Sciatic nerve (tissue), 2 donors: ENCODE results near the gene NTN5. TPM values are rescaled to one million over a fixed set of nuclear protein-coding genes. Genes with fewer than 3 reads are reported as not detected.
"Not testable (repeated sequence)": the region's sequence is repeated elsewhere in the genome, so short reads cannot be mapped to it uniquely, and the experiment has no call there.

Experiments used
- ATAC-seq: fragments of 200-7000 bp; cut with Tn5 transposase; one replicate; pipeline ENCODE4 v1.9.1; 2020; ENCODE audit warnings: mild to moderate bottlenecking, moderate library complexity
- DNase-seq: peaks from one replicate; pipeline ENCODE4 v3.0.0-alpha.2; 2020; ENCODE audit warnings: low spot score
- intact Hi-C: fragments of 100-400 bp; cut with DNase I; formaldehyde crosslinking; loops from one replicate; pipeline ENCODE4 v1.14.2; 2022
- total RNA-seq: library from RNA; stranded (reverse); fragmentation: NEBNext Ultra II Directional; extraction: Animal tissue kit (Norgen Biotek cat#: 25700); gene quantifications from one replicate; pipeline ENCODE4 v1.2.1, GENCODE V29; 2021
- donor health status: DM: no; HTN: no; CAD: no.
- donor health status: DM: no; HTN: no; CAD: no.

NTN5 gene
- total RNA-seq, 1 donor from 2014 or later: 1.4 TPM

DNA sequence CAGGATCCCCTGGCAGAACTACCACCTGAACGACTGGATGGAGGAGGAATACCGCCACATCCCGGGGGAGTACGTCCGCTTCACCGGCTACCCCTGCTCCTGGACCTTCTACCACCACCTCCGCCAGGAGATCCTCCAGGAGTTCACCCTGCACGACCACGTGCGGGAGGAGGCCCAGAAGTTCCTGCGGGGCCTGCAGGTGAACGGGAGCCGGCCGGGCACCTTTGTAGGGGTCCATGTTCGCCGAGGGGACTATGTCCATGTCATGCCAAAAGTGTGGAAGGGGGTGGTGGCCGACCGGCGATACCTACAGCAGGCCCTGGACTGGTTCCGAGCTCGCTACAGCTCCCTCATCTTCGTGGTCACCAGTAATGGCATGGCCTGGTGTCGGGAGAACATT lies 30.5 kb upstream of the NTN5 start:
- DNase-seq (no peak), ATAC-seq (no peak)
- intact Hi-C loops: no loop called here

DNA sequence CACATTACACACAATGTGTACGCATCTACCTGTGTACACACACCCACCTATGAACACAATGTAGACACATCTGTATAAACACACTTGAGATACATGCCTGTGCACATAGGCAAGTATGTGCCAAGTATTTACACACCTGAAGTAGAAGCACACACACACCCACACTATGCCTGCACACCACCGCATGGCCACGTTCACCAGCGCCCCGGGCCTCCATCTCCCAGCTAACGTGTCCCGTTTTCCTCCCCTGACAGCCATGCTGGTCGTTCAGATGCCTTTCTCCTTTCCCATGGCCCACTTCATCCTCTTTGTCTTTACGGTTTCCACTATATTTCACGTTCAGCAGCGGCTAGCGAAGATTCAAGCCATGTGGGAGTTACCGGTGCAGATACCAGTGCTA lies 29.9 kb upstream of the NTN5 start:
- DNase-seq (no peak), ATAC-seq (no peak)
- intact Hi-C loops: no loop called here

DNA sequence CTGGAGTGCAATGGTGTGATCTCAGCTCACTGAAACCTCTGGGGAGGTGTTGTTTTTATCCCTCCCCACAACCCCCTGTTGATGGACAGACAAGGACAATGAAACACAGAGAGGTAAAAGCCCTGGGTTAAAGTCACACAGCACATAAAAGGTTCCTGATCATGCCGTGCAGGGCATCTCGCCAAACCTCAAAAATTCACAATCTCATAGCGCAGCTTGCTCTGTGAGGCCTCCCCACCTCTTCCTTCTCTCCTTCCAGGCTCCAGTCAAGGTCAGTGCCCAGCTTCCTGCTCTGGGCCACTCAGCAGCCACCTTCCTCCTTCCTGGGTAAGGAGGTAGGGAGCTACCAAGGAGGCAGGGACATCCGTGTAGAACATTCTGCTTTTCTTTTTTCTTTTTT lies 25.2 kb upstream of the NTN5 start:
- ATAC-seq (no peak), DNase-seq (no peak)
- intact Hi-C loops: no loop called here

DNA sequence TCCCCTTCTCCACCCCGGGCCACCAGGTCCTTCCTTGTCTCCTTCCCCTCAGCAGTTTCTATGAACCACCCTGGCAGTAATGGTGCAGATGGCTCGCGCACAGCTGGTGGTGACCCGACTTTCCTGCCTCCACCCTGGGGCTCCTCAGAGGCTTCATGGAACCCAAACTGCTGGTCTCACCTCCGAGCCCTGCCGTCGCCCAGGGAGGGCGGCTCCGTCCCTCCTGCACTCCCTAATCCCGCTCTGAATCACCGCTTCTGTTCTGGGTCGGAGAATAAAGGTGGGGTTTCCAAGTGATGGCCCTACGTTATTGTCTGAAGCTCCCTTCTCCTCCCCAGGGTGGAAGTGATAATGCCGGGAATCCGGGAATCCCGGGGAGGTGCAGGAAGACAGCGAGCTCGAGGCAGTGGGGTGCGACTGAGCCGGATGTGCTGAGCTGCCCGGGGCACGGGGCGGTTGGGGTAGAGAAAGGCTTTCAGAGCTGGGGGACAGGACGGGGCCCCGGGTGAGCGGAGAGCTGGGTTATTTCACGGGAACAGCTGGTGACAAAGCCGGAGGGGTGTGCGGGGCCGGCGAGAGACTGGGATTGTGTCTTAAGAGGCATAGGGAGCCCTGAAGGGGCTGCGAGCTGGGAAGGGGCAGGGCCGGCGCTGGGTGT lies 23.7 kb upstream of the NTN5 start:
- ATAC-seq (peak; percentile 32), DNase-seq (no peak)
- intact Hi-C loops: no loop called here

DNA sequence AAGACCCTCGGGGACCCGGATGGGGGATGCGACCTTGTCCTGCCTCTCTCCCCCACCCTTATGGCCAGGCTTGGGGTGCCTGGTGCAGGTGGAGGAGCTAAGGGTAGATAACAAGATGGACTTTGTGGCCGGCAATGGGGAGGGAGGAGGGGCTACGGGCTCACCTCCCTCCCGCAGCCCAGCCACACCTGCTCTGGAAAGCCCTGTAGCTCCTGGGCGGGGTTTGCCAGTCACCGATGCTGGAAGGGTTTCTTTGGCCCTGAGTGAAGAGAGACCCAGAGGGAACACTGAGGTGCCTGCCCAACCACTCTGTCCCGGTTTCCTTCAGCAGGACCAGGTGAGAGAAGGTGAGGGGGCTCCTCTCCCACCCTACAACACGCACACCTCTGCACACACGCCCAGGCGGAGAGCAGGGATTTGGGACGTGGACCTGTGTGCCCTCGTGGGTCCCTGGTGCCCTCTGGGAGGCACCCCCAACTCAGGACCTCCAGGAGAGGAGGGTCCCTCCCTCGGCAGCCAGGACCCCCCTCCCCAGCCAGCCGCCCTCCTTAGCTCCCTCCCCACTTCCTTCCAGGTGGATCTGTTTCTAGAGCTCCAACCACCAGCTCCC lies 23.0 kb upstream of the NTN5 start, which contains the start of gene FUT2:
FUT2 (plus strand) TSS at position 229 of the 610 bp plus-strand sequence. CDS start 6,986 bp downstream, outside the sequence.
- intact Hi-C loops: no loop called here
- DNase-seq: no peak
- ATAC-seq: peak; percentile 36

DNA sequence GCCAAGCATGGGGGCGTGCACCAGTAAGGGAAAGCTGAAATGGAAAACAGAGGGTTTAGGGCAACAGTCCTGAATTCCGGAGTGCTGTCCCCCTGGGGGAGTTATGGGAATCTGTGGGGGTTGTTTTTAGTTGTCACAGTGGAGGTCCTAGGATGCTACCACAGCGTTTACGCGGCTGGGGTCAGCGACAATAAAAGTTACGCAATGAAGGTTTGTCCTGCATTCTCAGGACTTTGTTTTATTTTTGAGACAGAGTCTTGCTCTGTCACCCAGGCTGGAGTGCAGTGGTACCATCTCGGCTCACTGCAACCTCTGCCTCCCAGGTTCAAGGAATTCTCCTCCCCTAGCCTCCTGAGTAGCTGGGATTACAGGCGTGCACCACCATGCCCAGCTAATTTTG lies 20.8 kb upstream of the NTN5 start:
- ATAC-seq, DNase-seq, intact Hi-C loops: not testable (repeated sequence)

DNA sequence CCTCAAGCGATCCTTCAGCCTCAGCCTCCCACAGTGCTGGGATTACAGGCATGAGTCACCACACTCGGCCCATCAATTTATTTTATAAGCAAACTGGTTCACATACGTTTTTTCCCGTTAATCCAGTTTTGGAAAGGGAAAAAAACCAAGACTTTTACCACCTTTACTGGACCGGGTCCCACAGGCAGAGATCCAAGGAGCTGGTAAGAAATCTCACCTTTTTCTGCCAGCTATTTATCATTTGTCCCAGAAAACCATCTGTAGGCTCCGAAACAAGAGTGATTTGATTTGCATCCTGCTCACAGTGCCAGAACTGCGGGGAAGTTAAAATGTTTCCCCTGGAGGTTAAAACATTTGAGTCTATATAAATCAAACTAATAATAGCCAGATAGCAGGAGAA lies 16.6 kb upstream of the NTN5 start:
- DNase-seq (no peak), ATAC-seq (no peak)
- intact Hi-C loops: no loop called here

DNA sequence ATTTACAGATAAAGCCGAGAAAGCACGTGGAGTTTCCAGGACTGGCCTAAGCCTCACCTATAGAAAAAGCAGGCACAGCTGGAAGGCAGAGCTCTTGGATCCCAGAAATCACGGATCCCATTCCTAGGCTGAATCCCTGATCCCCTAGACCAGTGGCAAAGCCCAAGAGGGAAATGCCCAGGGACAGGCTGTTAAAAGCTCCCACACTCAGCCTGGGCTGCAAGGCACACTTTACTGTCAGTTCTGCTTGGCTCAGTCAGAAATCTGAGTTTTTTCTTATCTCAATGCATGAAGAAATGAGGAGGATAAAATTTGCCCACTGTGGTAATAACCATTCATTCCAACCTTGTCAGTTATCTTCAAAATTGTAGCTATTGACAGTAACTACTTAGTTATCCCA lies 15.0 kb upstream of the NTN5 start:
- ATAC-seq (no peak), DNase-seq (no peak)
- intact Hi-C loops: no loop called here

DNA sequence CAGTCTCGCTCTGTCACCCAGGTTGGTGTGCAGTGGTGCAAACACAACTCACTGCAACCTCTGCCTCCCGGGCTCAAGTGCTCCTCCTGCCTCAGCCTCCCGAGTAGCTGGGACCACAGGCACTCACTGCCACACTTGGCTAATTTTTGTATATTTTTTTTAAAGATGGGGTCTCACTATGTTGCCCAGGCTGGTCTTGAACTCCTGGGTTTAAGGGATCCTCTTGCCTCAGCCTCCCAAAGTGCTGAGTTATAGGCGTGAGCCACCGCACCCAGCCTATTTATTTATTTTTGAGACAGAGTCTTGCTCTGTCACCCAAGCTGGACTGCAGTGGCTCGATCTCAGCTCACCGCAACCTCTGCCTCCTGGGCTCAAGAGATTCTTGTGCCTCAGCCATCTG lies 13.8 kb upstream of the NTN5 start:
- ATAC-seq, intact Hi-C loops, DNase-seq: not testable (repeated sequence)

DNA sequence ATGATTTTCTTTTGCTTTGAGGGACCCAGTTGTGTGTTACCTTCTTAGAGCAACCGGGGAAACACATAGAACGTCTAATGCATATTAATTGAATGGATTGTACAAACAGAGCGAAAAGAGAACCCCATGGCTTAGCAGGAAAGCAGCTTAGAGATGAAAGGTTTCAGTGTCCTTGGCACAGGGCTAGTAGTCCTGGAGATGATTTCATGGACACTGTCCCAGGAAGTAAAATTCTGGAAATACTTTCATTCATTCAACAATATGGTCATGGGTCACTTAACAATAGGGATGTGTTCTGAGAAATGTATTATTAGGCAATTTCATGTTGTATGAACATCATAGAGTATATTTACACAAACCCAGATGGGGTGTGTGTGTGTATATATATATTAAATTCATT lies 13.3 kb upstream of the NTN5 start:
- no peak for ATAC-seq
- intact Hi-C loops: no loop called here
- DNase-seq: no peak

DNA sequence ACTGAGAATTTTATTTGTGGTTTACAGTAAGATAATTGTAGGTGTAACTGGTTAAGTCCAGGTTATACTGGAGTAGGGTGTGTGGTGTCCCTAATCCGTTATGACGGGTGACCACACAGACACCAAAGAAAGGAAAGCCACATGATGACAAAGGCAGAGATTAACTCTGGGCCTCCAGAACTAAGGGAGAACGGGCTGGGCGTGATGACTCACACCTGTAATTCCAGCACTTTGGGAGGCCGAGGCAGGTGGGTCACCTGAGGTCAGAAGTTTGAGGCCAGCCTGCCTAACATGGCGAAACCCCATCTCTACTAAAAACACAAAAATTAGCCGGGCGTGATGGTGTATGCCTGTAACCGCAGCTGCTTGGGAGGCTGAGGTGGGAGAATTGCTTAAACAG lies 12.8 kb upstream of the NTN5 start:
- ATAC-seq (no peak), DNase-seq (no peak)
- intact Hi-C loops: no loop called here

DNA sequence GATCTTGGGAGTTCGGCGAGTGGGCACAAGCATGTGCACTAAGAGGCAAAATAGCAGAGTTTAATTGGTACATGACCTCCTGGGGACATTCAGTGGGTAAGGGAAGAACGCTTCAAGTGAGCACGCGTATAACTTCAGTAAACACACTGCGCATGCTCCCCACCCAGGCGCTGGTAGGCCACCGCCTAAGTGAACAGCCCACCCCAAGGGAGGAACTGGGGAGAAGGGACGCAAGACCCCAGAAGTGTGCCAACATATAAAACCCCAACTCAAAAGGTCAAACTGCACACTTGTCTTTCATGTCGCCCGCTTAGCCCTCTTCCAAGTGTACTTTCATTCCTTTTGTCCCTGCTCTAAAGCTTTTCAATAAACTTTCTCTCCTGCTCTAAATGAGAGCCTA lies 10.5 kb upstream of the NTN5 start:
- ATAC-seq (peak; percentile 83), DNase-seq (peak; percentile 80)
- intact Hi-C loops: no loop called here

DNA sequence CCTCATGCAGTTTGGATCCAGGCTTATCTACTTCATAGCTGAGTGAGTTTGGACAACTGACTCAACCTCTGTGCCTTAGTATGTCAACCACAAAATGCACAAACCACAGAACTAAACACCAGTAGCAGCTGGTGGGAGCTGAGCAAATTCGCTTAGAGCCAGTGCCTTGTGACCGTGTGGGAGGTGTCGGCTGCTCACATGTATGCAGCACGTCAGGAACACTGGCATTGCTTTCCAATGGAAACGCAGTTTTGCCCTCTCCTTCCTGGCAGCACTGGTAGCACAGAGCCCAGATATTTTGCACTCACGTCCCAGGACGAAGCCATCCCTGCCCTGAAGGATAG lies 8.3 kb upstream of the NTN5 start:
- intact Hi-C loops: no loop called here
- DNase-seq (no peak), ATAC-seq (no peak)

DNA sequence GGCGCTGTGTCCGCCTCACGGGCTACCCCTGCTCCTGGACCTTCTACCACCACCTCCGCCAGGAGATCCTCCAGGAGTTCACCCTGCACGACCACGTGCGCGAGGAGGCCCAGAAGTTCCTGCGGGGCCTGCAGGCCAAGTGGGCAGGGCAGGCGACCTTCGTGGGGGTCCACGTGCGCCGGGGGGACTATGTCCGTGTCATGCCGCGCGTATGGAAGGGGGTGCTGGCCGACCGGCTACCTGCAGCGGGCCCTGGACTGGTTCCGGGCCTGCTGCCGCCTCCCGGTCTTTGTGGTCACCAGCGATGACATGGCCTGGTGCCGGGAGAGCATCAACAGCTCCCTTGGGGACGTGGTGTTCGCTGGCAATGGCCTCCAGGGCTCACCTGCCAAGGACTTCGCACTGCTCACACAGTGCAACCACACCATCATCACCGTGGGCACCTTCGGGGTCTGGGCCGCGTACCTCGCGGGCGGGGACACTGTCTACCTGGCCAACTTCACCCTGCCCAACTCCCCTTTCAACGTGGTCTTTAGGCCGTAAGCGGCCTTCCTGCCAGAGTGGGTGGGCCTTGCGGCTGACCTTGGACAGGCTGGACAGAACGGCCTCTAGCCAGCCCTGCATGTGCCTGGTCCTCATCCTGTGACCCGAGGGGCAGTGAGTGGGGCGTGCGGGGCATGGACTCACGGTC lies 7.8 kb upstream of the NTN5 start:
- intact Hi-C loops: no loop called here
- ATAC-seq (no peak), DNase-seq (no peak)

DNA sequence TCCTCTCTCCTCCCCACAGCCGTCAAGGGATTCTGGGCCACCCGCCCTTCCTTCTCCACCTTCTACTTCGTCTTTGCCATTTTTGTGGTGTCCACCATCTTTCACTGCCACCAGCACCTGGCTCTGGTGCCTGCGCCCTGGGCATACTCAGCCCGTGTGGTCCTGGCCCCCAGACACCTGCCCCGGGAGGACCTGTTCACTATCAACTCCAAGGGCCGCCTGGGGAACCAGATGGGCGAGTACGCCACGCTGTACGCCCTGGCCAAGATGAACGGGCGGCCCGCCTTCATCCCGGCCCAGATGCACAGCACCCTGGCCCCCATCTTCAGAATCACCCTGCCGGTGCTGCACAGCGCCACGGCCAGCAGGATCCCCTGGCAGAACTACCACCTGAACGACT lies 7.2 kb upstream of the NTN5 start:
- ATAC-seq, intact Hi-C loops, DNase-seq: not testable (repeated sequence)

DNA sequence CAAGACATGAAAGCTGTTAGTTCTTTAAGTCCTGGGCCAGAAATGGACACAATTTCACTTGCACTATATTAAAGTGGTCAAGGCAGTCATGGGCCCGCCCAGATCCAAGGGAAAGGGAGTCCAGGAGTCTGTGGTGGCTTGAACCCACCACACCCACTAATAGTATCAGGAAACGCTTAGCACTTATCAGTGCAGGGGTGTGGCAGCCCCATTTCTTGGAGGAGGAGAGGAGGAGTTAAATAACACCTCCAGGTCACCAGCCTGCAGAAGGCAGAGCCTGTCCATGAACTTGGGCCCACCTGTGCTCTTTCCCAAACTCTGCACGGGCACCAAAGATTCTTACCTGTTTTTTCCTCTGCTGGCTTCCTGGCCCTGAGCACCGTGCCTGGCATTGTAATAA lies 5.4 kb upstream of the NTN5 start:
- ATAC-seq: no peak
- intact Hi-C loops: loop anchor here (10.0 kb wide), 1 partner anchor 167 kb away; no protein-coding TSS in a partner anchor
- no peak for DNase-seq

DNA sequence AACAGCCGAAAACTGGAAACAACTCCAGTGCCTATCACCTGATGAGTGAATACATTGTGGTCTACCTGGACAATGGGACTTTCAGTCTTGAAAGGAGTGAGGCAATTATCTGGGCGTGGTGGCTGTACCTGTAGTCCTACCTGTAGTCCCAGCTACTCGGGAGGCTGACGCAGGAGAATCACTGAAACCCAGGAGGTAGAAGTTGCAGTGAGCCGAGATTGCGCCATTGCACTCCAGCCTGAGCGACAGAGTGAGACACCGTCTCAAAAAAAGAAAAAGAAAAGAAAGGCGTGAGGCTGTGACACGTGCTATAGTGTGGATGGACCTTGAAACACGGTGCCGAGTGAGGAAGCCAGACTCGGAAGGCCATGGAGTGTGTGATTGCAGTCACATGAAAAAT lies 4.1 kb upstream of the NTN5 start:
- intact Hi-C loops: loop anchor here (10.0 kb wide), 1 partner anchor 168 kb away; no protein-coding TSS in a partner anchor
- DNase-seq (no peak), ATAC-seq (no peak)

DNA sequence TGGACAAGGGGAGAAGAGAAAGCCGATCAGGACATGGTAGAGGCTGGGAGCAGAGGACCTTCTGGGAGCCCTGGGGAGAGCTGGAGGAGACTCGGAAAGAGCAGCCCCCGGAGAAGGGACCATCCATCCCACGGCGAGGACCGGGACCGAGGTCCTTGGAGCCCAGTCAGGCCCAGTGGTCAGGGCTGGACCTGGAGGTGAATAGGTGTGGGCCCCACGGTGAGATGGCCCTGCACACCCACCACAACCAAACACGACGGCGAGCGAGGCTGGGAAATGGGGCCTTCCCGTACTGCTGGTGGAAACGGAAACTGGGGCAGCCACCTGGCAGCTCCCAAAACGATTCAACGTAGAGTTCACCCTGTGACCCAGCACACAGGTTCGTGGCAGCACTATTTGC lies 3.7 kb upstream of the NTN5 start:
- DNase-seq (no peak), ATAC-seq (no peak)
- intact Hi-C loops: loop anchor here (10.0 kb wide), 1 partner anchor 168 kb away; no protein-coding TSS in a partner anchor

DNA sequence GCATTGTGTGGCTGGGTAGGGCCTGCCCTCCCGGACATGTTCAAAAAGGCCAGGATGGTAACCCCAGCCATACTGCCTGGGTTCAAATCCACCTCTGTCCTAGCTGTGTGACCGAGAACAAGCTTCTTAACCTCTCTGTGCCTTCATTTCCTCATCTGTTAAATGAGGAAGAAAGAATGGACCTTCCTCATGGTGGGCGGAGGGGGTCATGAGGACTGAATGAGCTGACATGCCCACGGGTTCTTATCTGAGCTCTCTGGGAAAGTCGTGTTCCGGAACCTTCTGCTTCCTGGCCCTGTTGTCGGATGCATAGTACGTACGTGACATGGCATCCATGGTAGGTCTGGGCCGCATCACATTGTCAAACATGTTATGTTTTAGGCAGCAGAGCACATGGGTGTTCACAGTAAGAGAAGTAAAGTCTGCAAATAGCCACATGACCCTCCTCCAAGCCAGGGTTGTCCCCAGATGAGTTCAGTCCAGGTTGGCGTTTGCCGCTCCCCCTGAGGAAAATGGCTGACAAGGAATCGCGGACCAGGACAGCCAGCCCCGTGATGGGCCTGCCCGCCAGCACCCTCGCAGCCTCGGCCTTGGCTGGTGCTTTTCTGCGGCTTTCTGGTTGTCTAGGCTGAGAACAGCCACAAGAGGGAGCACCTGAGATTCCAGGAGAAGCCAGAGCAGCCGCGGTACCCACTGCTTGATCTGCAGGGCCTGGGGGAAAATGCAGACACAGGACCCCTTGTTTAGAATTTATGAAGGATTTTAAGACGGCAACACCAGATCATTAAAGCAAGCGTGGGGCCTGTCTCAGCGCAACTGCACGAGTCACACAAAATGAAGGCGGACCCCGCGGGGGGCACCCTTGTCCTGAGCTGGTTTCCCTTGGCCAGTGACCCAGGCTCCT lies 2.4 kb upstream of the NTN5 start:
- intact Hi-C loops: loop anchor here (10.0 kb wide), 1 partner anchor 170 kb away; no protein-coding TSS in a partner anchor
- ATAC-seq (peak; percentile 89), DNase-seq (peak; percentile 88)
